Renal cortical epithelial cell (primary cell): ENCODE data around the gene PID1. TPM values are rescaled to one million over a fixed set of nuclear protein-coding genes. Genes with fewer than 3 reads are reported as not detected.

Source experiments
- DNase-seq: peaks from one replicate; pipeline ENCODE4 v3.0.0-alpha.2; 2011; ENCODE audit warnings: low read depth
- total RNA-seq: library from RNA; depleted of rRNA; stranded (reverse); fragments of >200 nt; gene quantifications from 2 replicates; pipeline ENCODE4 v1.2.3, GENCODE V29; 2014

The PID1 gene
- total RNA-seq, 1 donor from 2014 or later, result 1.5 TPM

- DNase-seq, result no peak
These were observed 106.4 kb downstream of the PID1 start for GRCh38 chr2:229164545-229165249.

DNA sequence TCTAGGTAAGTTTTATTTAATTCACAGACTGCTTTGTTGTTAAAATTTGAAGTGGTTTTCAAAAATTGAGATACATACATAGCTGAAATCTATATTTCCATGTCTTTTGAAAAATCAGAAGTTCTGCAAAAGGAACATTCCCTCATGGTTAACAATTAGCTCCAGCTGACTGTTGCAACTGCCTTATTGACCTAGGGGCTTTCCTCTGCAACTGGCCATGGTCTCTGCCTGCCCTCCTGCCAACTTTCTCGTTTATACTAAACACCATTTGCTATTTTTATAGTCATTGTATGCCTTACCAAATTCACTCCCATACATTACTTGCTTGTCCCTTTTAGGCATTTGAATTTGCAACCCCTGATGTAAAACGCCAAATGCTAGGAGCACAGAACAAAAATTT is 107.2 kb downstream of the PID1 start:
- DNase-seq, result no peak

DNA sequence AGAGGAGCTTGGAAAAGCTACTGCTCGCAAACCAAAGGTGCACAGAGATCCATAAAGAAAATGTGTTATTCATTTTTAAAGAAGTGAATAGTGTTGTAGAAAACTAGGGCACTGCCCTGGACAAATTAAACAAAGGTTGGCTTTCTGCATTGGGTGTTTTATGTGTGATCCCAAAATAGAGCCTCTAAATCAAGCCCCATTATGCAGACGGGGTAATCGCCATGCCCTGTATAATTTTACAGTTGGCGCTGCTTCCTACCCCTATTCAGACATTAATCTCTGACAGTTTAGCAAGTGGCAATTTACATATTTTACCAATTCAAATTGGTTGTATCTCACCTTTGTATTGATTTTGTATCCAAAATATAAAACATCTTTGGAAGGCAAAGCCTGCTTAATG is 109.1 kb downstream of the PID1 start:
- DNase-seq, result no peak

- no peak for DNase-seq
These were observed 110.1 kb downstream of the PID1 start for GRCh38 chr2:229160984-229161383.

- no peak for DNase-seq
These were observed 110.9 kb downstream of the PID1 start for GRCh38 chr2:229160180-229160579.

DNA sequence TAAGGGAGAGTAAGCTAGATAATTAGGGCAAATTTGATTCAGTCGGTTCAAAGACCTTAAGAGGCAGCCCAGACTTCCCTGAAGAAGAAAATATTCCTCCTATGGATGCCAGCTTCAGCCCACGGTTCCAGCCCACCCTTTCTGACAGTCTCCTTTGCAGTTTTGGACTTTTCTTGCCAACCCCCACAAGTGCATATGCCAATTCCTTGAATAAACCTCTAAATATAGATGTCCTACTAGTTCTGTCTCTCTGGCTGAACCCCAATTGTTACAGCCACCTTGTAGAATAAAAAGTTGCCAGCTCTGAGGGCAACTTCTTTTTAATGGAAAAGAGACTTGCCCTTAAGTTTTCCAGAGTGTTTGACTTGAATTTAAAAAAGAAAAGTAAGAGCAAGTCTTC is 111.7 kb downstream of the PID1 start:
- DNase-seq, result no peak

DNA sequence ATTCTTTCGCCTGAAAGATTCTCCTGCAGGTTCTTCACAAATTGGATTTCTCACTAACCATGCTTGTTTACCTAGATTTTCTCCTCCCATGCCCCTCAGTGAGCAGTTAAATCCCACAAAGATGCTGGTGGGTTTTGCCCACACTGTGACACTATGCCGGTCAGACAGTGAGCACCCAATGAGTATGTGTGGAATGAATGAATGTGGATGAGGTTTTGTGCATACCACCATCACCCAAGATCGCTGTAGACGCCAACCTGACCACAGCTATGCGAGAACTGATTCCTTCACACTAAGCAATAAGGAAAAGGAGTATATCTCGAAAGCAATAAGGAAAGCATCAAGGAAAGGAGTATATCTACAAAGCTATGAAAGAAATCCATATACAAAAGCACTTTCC is 116.7 kb downstream of the PID1 start:
- DNase-seq, result no peak

DNA sequence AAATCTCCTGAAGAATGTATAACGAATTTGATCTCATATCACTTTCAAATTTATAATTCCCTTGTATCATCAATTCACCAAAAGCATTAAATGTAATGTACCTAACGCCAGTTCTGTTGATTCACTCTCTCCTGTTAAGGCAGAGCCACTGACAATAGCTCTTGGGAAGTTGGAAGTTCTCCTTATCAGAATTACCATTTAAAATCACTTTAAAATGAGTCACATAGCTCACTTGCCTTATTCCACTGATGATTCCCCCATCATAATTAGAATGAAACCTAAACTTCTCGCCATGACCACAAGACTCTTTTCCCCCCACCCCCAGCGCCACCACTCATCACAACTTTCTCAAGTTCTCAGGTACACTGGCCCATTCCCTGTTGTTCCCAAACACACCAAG is 117.1 kb downstream of the PID1 start:
- no peak for DNase-seq

DNA sequence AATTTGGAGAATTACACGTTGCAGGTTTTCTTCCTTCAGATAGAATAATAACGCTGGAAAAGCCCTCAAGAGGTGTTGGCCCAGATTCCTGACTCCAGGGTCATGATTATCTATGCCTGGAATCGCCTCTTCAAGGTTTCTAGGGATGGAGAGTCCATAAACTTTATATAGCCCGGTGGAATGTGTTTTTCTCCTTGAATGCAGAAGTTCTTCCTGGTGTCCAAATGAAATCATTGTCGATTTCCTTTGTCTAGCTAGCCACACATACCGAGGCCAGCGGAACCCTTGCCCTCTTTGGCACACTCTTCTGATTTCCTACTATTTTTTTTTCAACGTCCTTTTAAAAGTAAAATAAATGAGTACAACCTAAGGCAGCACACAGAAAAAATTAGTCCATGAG is 117.8 kb downstream of the PID1 start:
- no peak for DNase-seq

DNA sequence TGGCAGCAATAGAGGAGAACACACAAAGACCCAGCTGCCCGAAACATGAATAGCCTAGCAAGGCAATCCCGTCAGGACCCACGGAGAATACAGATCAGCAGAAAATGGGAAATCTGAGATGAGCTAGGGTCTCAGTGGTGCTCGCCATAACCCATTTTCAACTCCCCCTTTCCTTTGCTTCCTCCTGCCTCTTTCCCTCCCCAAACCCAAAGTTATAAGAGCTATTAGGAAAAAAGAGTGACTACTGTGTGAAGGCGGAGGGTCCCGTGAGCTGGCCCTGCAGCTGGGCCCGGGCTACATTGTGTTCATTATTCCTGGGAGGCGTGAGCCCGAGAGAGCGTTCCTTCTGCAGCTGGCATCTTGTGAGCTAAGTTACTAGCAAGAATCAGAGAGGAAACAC is 118.4 kb downstream of the PID1 start:
- no peak for DNase-seq

DNA sequence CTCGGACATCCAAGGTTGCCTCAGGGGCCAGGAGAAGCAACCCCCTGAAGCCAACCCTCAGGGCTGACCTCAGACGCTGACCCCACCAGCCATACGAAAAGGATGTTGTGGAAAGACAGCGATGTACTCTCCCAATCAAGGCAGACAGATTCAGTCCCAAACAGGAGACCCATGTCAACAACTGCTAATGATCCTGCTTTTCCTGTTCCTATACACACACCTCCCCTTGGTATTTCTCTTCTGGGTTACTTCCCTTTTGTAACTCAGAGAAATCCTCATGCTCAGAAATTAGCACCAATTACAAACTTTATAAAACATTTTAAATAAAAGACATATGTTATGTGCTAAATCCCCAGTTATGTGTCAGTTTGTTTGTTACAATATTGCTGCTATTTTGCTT is 120.8 kb downstream of the PID1 start:
- DNase-seq, result no peak

GRCh38 chr2:229141424-229142025 is 129.6 kb downstream of the PID1 start:
- DNase-seq, result no peak

GRCh38 chr2:229137639-229138038 is 133.4 kb downstream of the PID1 start:
- DNase-seq, result no peak

GRCh38 chr2:229137066-229137465 is 134.0 kb downstream of the PID1 start:
- DNase-seq, result no peak

DNA sequence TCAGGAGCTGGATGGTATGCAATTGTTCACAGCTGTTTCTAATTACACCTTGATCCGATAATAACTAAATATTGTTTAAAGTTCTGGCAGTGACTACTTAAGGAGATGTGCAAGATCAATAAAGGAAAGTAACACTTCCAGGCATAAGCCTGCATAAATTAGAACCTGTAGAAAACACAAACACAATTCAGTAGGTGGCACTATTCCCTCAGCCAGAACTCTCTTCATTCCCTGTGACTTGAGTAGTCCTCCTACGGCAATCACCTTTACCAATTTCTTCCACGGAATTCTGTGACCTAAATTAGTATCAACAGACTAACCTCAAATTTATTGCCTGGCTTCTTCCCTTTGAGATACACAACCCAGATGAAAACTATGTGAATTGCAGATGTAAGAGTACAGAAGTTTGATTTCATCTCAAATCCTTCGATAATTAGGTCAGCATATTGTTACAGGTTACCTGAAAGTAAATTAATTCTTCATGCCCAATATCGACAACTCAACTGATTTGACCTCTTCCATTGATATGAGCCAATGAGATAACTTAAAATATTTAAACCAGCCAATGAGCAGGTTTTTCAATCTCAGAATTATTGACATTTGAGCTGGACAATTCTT is 137.8 kb downstream of the PID1 start:
- peak; percentile 42 for DNase-seq

GRCh38 chr2:229132236-229132635 is 138.9 kb downstream of the PID1 start:
- DNase-seq, result no peak

DNA sequence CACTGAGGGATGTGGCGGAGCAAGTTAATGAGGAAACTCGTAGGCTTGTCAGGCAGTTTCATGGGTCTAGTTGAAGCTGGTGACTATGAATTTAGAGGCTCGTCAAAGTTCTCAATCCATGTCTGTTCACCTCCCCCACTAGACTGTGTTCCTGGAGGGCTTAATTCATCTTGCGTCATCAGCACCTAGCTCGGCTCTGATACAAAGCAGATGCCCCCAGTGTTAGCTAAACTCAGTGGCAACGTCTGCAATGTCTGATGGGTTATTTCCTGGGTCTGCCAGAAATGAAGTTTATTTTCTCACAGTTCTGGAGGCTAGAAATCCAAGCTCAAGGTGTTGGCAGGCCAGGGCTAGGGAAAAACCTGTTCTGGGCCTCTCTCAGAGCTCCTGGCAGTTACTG is 140.6 kb downstream of the PID1 start:
- DNase-seq, result no peak

DNA sequence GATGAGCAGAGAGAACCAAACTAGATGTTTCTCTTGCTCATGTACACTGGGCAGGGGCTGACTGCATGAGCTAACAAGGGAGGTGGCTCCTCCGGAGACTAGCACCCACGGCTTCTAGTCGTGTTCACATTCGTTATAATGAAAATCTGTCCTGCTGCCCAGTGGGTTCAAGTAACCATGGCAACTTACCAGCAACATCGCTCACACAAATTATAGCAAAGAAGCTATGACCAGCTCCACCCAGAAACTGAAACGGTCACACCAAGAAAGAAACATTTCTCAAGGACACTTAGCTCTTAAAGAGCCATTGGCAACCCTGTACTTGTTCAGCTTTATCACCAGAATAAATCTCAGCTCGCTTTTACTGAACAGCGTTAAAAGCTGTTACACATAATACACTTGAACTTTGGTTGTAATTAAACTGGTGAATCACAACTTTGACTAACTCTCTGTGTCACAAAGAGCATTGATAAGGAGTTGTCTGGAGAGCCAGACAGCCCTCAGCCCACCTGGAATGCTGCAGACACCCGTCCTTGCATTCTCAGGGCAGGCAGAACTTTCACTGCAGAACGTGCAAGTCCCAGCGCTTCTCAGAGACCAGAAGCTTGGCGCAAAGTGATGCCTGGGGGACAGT is 141.2 kb downstream of the PID1 start:
- no peak for DNase-seq

GRCh38 chr2:229127471-229127870 is 143.6 kb downstream of the PID1 start:
- DNase-seq, result no peak

- no peak for DNase-seq
These were observed 145.0 kb downstream of the PID1 start for GRCh38 chr2:229126066-229126465.

DNA sequence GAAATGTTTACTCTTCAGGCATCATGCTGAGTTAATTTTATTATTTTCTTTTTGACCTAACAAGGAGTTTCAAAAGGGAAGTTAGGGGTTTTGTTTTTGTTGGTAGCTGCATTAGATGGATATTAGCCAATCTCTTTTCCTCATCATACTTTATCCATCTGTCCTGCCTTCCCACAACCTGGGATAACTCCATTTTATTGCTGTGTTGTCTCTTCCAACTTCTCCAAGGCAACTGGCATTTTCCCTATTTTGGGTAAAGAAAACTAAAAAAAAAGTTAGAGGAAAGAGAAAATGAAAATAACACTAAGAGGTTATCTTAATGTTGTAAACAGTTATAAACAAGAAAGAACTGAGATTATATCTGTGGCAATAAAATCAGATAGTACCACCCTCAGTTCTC is 147.0 kb downstream of the PID1 start:
- DNase-seq, result no peak

DNA sequence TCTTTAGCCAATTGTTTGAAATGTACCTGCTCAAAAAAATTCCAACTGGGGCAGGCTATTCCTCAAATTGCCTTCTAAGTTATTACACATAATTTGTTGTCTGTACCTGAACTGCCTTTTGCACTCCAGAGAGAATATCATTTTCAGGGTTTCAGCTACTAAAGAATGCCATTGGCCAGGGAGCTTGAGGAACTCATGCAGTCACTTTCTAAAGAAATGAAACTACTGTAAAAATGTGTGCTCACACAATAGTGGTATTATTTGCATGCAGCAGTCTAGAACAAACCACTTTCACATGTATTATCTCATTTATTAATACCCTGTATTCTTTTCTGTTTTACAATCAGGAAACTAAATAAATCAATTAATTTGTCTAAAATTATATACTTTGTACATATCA is 152.2 kb downstream of the PID1 start:
- no peak for DNase-seq

- no peak for DNase-seq
These were observed 152.8 kb downstream of the PID1 start for GRCh38 chr2:229118336-229118735.
